H9 (cell line): Measurements from ENCODE around the gene SAMD8. TPM values are rescaled to one million over a fixed set of nuclear protein-coding genes. Genes with fewer than 3 reads are reported as not detected.

Source experiments
- DNase-seq: peaks from one replicate; pipeline ENCODE4 v3.0.0-alpha.2; 2017
- H2AFZ ChIP-seq: one replicate; pipeline ENCODE4 v1.6.1; 2013; ENCODE audit warnings: mild to moderate bottlenecking, low read length, control low read depth, moderate library complexity
- H2AK5ac ChIP-seq: 2 replicates; pipeline ENCODE4 v1.6.1; 2013; ENCODE audit warnings: low read length, control low read depth, mixed read lengths; ENCODE audit not compliant: insufficient read length
- H2BK120ac ChIP-seq: one replicate; pipeline ENCODE4 v1.6.1; 2013; ENCODE audit warnings: low read depth, mild to moderate bottlenecking, low read length, control low read depth, inconsistent platforms; ENCODE audit not compliant: poor library complexity, severe bottlenecking
- H2BK12ac ChIP-seq: 2 replicates; pipeline ENCODE4 v1.6.1; 2013; ENCODE audit warnings: low read length, control low read depth, mixed read lengths, low read depth; ENCODE audit not compliant: insufficient read length
- H2BK15ac ChIP-seq: 2 replicates; pipeline ENCODE4 v1.6.1; 2013; ENCODE audit warnings: low read depth, low read length, control low read depth
- H2BK20ac ChIP-seq: one replicate; pipeline ENCODE4 v1.6.1; 2013; ENCODE audit warnings: low read depth, mild to moderate bottlenecking, low read length, control low read depth, inconsistent platforms; ENCODE audit not compliant: poor library complexity, severe bottlenecking
- H2BK5ac ChIP-seq: 2 replicates; pipeline ENCODE4 v1.6.1; 2013; ENCODE audit warnings: low read length, control low read depth, mixed read lengths; ENCODE audit not compliant: insufficient read length
- H3K14ac ChIP-seq: 2 replicates; pipeline ENCODE4 v1.6.1; 2013; ENCODE audit warnings: low read length, control low read depth; ENCODE audit not compliant: insufficient read depth
- H3K18ac ChIP-seq: 2 replicates; pipeline ENCODE4 v1.6.1; 2013; ENCODE audit warnings: low read depth, mild to moderate bottlenecking, mixed read lengths, low read length, control low read depth; ENCODE audit not compliant: insufficient read length
- H3K23ac ChIP-seq: 2 replicates; pipeline ENCODE4 v1.6.1; 2013; ENCODE audit warnings: low read length, control low read depth, mixed read lengths, low read depth; ENCODE audit not compliant: insufficient read length
- H3K23me2 ChIP-seq: 2 replicates; pipeline ENCODE4 v1.6.1; 2013; ENCODE audit warnings: low read depth, mild to moderate bottlenecking, mixed read lengths, low read length, control low read depth; ENCODE audit not compliant: insufficient read length, poor library complexity, severe bottlenecking
- H3K27ac ChIP-seq: 2 replicates; pipeline ENCODE4 v1.5.1; 2013; ENCODE audit warnings: low read length, control low read depth, mixed read lengths, low read depth; ENCODE audit not compliant: insufficient read length
- H3K27me3 ChIP-seq: 2 replicates; pipeline ENCODE4 v1.6.1; 2013; ENCODE audit warnings: low read length, control low read depth, inconsistent platforms; ENCODE audit not compliant: insufficient read depth
- H3K4ac ChIP-seq: 2 replicates; pipeline ENCODE4 v1.6.1; 2013; ENCODE audit warnings: low read depth, mild to moderate bottlenecking, control low read depth, inconsistent platforms, low read length, moderate library complexity
- H3K4me1 ChIP-seq: 2 replicates; pipeline ENCODE4 v1.6.1; 2013; ENCODE audit warnings: low read length, control low read depth, inconsistent platforms; ENCODE audit not compliant: insufficient read depth
- H3K4me2 ChIP-seq: 2 replicates; pipeline ENCODE4 v1.6.1; 2013; ENCODE audit warnings: low read length, control low read depth, mixed read lengths; ENCODE audit not compliant: insufficient read length, insufficient read depth
- H3K56ac ChIP-seq: 2 replicates; pipeline ENCODE4 v1.6.1; 2013; ENCODE audit warnings: low read depth, mild to moderate bottlenecking, mixed read lengths, low read length, control low read depth; ENCODE audit not compliant: insufficient read length
- H3K79me1 ChIP-seq: 2 replicates; pipeline ENCODE4 v1.6.1; 2013; ENCODE audit warnings: low read depth, mild to moderate bottlenecking, moderate library complexity, low read length, control low read depth, inconsistent platforms; ENCODE audit not compliant: insufficient read depth, poor library complexity, severe bottlenecking
- H3K79me2 ChIP-seq: 2 replicates; pipeline ENCODE4 v1.6.1; 2013; ENCODE audit warnings: low read length, control low read depth, inconsistent platforms; ENCODE audit not compliant: insufficient read depth
- H3K9ac ChIP-seq: 2 replicates; pipeline ENCODE4 v1.6.1; 2013; ENCODE audit warnings: low read length, control low read depth, mixed read lengths; ENCODE audit not compliant: insufficient read length; ENCODE audit errors: extremely low read depth
- H3K9me3 ChIP-seq: one replicate; pipeline ENCODE4 v1.6.1; 2013; ENCODE audit warnings: low read depth, low read length, inconsistent platforms; ENCODE audit not compliant: control insufficient read depth
- H3T11ph ChIP-seq: one replicate; pipeline ENCODE4 v1.6.1; 2013; ENCODE audit warnings: mild to moderate bottlenecking, low read length, control low read depth, inconsistent platforms
- H4K20me1 ChIP-seq: one replicate; pipeline ENCODE4 v1.6.1; 2013; ENCODE audit not compliant: control insufficient read depth, insufficient read length, insufficient read depth
- H4K5ac ChIP-seq: 2 replicates; pipeline ENCODE4 v1.6.1; 2013; ENCODE audit warnings: low read depth, mild to moderate bottlenecking, mixed read lengths, low read length, control low read depth; ENCODE audit not compliant: insufficient read length
- H4K8ac ChIP-seq: replicated peaks from 2 replicates; pipeline ENCODE4 v1.6.1; 2013; ENCODE audit warnings: low read length, control low read depth, mixed read lengths, low read depth; ENCODE audit not compliant: insufficient read length
- H4K91ac ChIP-seq: 2 replicates; pipeline ENCODE4 v1.6.1; 2013; ENCODE audit warnings: low read depth, mild to moderate bottlenecking, moderate library complexity, mixed read lengths, low read length, control low read depth; ENCODE audit not compliant: insufficient read length
- H3K27ac Mint-ChIP-seq, 3 experiments: 2 replicates in 2 of 3; 3 replicates in 1 of 3; pipeline ENCODE4 v1.8.0; 2020 to 2021; ENCODE audit warnings: mixed read lengths in 3 of 3, mild to moderate bottlenecking in 1 of 3, moderate library complexity in 1 of 3
- H3K27me3 Mint-ChIP-seq: 2 replicates; pipeline ENCODE4 v1.8.0; 2021; ENCODE audit warnings: low read depth, mild to moderate bottlenecking, moderate library complexity, mixed read lengths
- H3K36me3 Mint-ChIP-seq, 3 experiments: 2 replicates in 2 of 3; 3 replicates in 1 of 3; pipeline ENCODE4 v1.8.0; 2020 to 2021; ENCODE audit warnings: low read depth in 3 of 3, mixed read lengths in 3 of 3; ENCODE audit not compliant: insufficient read depth in 1 of 3
- H3K4me1 Mint-ChIP-seq, 2 experiments: 2 replicates each; pipeline ENCODE4 v1.8.0; 2020; ENCODE audit warnings: mixed read lengths in 2 of 2
- H3K4me3 Mint-ChIP-seq, 2 experiments: 2 replicates in 1 of 2; 3 replicates in 1 of 2; pipeline ENCODE4 v1.8.0; 2020 to 2021; ENCODE audit warnings: mild to moderate bottlenecking in 2 of 2, mixed read lengths in 2 of 2, moderate library complexity in 1 of 2
- H3K9me3 Mint-ChIP-seq, 2 experiments: 2 replicates in 1 of 2; 3 replicates in 1 of 2; pipeline ENCODE4 v1.8.0; 2020; ENCODE audit warnings: mild to moderate bottlenecking in 2 of 2, mixed read lengths in 2 of 2, moderate library complexity in 1 of 2
- CTCF ChIP-seq: fragments of 200-600 bp; sonication (generic); conservative IDR thresholded peaks from 3 replicates; pipeline ENCODE4 v1.8.0; 2021; ENCODE audit warnings: antibody characterized with exemption, mild to moderate bottlenecking
- WGBS: extraction: QIAGEN DNeasy Blood & Tissue Kit; methylation state at CpG from one replicate; pipeline ENCODE4 v1.1.7; 2013; ENCODE audit warnings: missing lambda C conversion rate, low lambda C conversion rate, mixed read lengths; ENCODE audit not compliant: insufficient read length; ENCODE audit errors: extremely low coverage; 5-methylcytosine and 5-hydroxymethylcytosine counted together
- total RNA-seq: library from RNA; stranded (reverse); gene quantifications from 2 replicates; pipeline ENCODE4 v1.2.1, GENCODE V29; 2021

Gene SAMD8
- total RNA-seq, 1 experiment from 2014 or later, result 18.8 TPM

- no peak overlapping the region for H4K8ac ChIP-seq
- no peaks in the 10 kb centered on the region for H4K20me1 ChIP-seq
- H4K5ac ChIP-seq, result no peak overlapping the region
- no peaks in the 10 kb centered on the region for H3K9me3 ChIP-seq
- H3K23me2 ChIP-seq, result peaks cover 7% of the 10 kb centered on the region
- no peak overlapping the region for H3K18ac ChIP-seq
- peak; percentile 80 for DNase-seq
- no peak overlapping the region for H2AFZ ChIP-seq
- H3K79me1 ChIP-seq, result peaks cover 1% of the 10 kb centered on the region
- no CpG with 5 or more reads among the region's 10 CpGs for WGBS
- no peak overlapping the region for H3K9ac ChIP-seq
- no peak overlapping the region for H3K4me2 ChIP-seq
- no peak overlapping the region for H2BK20ac ChIP-seq
- no peak overlapping the region for H3K27ac ChIP-seq
- Mint-ChIP-seq H3K36me3 (no peaks in the 10 kb centered on the region; a peak in 1 of 7 replicates), H3K4me1 (peaks cover 37 to 57% of the 10 kb centered on the region in 2 experiments), H3K27ac (peak overlapping the region; percentile 18 to 71 (median 34); a peak in 3 of 7 replicates), H3K4me3 (peak overlapping the region in 1 of 2 experiments; percentile 5; a peak in 1 of 5 replicates), H3K27me3 (no peaks in the 10 kb centered on the region; the same call in 1 of the 2 replicates), H3K9me3 (peaks cover 0 to 2% of the 10 kb centered on the region in 2 experiments; a peak in 1 of 5 replicates)
- H3K23ac ChIP-seq, result no peak overlapping the region
- no peak overlapping the region for H3K4ac ChIP-seq
- H2BK15ac ChIP-seq, result no peak overlapping the region
- H2AK5ac ChIP-seq, result no peak overlapping the region
- no peak overlapping the region for H2BK120ac ChIP-seq
- no peak overlapping the region for H3K56ac ChIP-seq
- peaks cover 3% of the 10 kb centered on the region; the same call in 1 of the 2 replicates for H3K4me1 ChIP-seq
- H4K91ac ChIP-seq, result no peak overlapping the region
- no peaks in the 10 kb centered on the region for H3K27me3 ChIP-seq
- H3K79me2 ChIP-seq, result peaks cover 2% of the 10 kb centered on the region; the same call in 1 of the 2 replicates
- no peak overlapping the region for H2BK5ac ChIP-seq
- peak; percentile 76 for TF ChIP-seq CTCF
- H2BK12ac ChIP-seq, result no peak overlapping the region
- H3T11ph ChIP-seq, result no peak overlapping the region
- no peak overlapping the region for H3K14ac ChIP-seq
Measured at GRCh38 chr10:75108684-75109458, 2.6 kb upstream of the SAMD8 start.
